ENCODE results near the gene GAPDH.
A peak's percentile ranks its signal among the peaks of the same experiment; 100 is the strongest.
"Not testable (repeated sequence)": the region's sequence is repeated elsewhere in the genome, so short reads cannot be mapped to it uniquely, and the experiment has no call there.

The GAPDH gene

GRCh38 chr12:6541371-6542165 lies 7.3 kb downstream of the GAPDH start:
- no peak for DNase-seq (ENCODE audit: extremely low read depth in 1 of 2, low read depth in 1 of 2)

DNA sequence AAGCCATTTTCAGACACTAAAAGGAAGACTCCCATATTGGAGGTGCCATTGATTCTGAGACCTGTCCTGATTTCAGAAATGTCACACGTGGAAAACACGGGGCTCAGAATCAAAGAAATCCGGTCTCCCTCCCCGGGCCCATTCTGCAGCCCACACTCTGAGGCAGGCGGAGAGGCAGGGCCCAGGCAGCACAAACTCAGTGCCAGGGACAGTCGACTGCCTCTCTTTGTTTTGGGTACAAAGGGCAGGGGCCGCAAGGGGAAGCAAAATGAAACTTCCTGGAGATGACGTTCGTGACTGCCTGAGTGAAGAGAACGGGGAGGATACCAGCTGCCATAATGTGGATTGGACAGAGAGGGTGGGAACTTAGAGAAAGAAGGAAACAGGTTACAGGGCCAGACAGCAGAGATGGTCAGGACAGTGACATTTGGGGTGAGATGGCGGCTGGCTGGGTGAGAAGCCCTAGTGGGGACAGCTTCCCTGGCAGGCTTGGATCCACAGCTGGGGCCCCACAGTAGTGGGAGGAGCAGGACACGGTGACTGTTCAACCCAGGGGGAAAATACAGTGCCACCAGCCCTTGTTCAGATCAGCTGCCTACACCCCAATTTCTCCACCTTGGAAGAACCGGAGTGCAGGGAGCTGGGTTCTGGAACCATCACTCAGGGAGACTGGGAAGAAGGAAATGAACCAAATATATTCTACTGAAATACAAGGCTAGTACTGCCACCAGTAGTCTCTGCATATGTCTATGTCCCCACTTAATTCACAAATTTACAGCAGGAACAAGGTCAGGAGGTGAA lies 8.1 kb downstream of the GAPDH start:
- DNase-seq (ENCODE audit: extremely low read depth in 1 of 2, low read depth in 1 of 2) = no peak

DNA sequence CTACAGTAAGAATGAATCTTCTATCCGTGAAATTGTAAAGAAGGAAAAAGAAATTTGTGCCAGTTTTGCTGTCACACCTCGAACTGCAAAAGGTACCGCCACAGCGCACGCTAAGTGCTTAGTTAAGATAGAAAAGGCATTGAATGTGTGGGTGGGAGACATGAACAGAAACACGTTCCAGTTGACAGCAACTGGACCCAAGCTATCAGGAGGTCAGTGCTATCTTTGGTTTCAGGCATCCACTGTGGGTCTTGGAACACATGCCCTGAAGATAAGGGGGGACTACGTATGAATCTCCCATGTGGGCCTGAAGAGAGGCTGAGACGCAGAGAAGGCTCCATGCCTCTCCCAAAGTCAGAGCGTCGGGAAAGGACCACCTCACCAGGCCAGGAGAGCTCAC lies 11.7 kb downstream of the GAPDH start:
- no peak for DNase-seq (ENCODE audit: extremely low read depth in 1 of 2, low read depth in 1 of 2)

DNA sequence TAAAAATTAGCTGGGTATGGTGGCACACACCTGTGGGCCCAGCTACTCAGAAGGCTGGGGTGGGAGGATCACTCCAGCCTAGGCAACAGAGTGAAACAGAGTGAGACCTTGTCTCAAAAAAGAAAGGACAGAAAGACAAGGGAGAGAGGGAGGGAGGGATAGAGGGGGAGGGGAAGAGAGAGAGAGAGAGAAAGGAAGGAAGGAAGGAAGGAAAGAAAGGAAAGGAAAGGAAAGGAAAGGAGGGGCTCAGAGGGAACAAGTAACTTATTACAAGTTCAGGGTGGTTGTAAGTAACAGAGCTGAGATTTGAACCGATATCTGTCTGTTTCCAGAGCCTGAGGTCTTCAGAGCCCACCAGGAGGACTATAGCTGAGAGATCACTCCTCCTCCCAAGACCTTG lies 13.2 kb downstream of the GAPDH start:
- no peak for DNase-seq (ENCODE audit: extremely low read depth in 1 of 2, low read depth in 1 of 2)

DNA sequence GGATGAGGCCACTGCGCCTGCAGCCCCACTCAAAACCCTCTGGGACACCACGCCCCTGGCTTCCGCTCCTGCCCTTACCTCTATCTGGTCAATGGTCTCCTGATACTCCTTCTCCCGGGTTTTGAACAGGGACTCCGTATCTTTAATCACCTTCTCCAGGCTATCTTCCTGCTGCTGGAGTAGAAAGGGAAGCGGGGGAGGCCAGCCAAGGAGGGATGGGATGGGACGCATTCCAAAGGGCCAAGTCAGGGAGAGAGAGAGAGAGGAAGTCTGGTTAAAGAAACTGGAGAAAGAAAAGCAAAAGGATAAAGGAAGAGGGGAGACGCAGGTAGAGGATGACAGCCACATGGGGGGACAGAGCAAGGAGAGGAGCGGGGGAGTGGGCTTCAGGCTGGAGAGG lies 13.7 kb downstream of the GAPDH start:
- no peak for DNase-seq (ENCODE audit: extremely low read depth in 1 of 2, low read depth in 1 of 2)

DNA sequence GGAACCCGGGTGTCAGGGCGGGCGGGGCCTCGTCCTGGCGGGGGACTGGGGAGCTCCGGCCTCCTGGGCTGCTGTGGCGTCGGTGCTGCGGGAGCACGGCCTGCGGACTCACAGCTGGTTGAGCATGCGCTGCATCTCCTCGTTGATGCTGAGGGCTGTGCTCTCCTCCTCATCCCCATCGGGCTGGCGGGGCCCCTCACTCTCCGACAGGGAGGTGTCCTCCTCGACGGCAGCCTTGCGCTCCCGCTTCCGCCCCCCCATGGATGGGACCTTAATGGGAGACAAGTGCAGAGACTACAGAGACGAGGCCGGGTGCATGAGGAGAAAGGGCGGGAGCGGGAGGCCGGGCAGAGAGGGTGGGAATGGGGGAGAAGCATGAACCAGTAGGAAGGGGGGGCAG lies 14.2 kb downstream of the GAPDH start:
- DNase-seq (ENCODE audit: extremely low read depth in 1 of 2, low read depth in 1 of 2) = no peak

- DNase-seq (ENCODE audit: extremely low read depth in 1 of 2, low read depth in 1 of 2) = no peak
Observed at GRCh38 chr12:6548966-6549683, 14.8 kb downstream of the GAPDH start.

GRCh38 chr12:6549684-6550151 lies 15.4 kb downstream of the GAPDH start:
- no peak for DNase-seq (ENCODE audit: extremely low read depth in 1 of 2, low read depth in 1 of 2)

- DNase-seq (ENCODE audit: extremely low read depth in 1 of 2, low read depth in 1 of 2) = no peak
Observed at GRCh38 chr12:6550294-6551062, 16.2 kb downstream of the GAPDH start.

- DNase-seq (ENCODE audit: extremely low read depth in 1 of 2, low read depth in 1 of 2) = no peak
Observed at GRCh38 chr12:6551063-6551461, 16.7 kb downstream of the GAPDH start.

- no peak for DNase-seq (ENCODE audit: extremely low read depth in 1 of 2, low read depth in 1 of 2)
Observed at GRCh38 chr12:6551496-6552139, 17.3 kb downstream of the GAPDH start.

DNA sequence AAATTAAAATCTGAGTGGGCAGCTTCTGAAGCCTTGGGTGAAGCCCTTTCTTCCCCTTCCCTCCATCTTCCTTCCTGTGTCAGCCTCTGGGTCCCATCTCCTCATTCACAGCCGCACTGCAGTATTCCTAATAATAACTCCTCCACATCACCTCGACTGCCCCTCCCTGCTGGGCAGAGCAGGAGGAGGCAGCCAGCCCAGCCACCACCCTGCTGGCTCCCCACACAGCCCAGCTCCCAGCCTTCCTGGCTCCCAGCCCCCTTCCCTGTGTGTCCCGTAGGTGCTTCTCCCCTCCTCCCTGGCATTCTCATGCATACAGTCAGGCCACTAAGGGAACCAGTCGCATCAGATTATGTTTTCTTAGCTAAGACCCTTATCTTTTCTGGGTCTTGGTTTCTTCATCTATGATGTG lies 17.8 kb downstream of the GAPDH start:
- DNase-seq (ENCODE audit: extremely low read depth in 1 of 2, low read depth in 1 of 2) = no peak

- no peak for DNase-seq (ENCODE audit: extremely low read depth in 1 of 2, low read depth in 1 of 2)
Observed at GRCh38 chr12:6553051-6553868, 18.9 kb downstream of the GAPDH start.

DNA sequence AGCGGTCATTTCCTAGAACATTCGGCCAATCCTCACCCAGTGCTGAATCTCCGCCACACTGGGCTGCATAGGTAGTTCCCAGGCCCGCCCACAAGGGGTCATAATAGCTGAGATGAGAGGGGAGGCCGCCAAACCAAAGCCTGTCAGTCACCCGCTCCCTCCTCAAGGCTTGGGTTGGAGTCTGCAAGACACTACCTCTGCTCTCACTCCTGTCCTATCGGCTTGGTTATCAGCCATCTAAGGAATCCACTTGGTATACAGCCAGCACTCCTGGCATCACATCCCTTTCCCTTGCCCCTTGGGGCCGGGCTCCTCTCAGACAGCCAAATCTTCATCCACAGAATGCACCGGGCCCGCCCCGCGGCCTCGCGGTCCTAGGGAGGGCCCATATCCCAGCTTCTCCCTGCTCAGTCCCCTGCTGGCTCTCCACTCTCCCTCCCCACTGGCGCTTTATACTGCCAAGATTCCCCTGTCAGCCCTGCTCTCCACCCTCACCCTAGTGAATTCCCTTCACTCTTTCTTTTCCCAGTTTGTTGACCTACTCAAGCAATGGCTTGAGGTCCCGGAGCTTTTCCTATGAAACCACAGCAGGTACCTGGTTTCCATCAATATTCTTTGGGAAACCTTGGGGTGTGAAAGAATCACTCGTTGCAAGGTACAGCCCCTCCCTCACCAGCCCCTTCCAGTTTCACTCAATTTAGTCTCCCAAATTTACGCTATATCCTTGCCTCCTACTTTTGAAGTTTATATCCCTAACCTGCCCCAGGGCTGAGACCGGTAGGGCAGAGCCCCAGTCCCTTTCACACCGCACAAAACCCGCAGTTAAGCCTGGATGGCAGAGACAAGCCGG lies 20.1 kb downstream of the GAPDH start:
- peak in 1 of 2 donors; percentile 54 for DNase-seq (ENCODE audit: extremely low read depth in 1 of 2, low read depth in 1 of 2)

- DNase-seq (ENCODE audit: extremely low read depth in 1 of 2, low read depth in 1 of 2) = no peak
Observed at GRCh38 chr12:6555018-6555691, 20.8 kb downstream of the GAPDH start.

DNA sequence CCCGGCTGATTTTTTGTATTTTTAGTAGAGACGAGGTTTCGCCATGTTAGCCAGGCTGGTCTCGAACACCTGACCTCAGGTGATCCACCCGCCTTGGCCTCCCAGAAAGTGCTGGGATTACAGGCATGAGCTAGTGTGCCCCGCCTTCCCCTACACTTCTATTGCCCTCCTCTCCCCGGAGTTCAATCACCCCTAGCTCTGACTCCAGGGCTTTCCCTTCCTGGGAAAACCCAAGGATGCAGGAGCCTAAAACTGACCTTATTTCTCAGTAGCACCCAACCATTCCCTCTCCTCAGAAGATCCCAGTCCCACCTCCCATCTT lies 22.1 kb downstream of the GAPDH start:
- not testable (repeated sequence) for DNase-seq (ENCODE audit: extremely low read depth in 1 of 2, low read depth in 1 of 2)

DNA sequence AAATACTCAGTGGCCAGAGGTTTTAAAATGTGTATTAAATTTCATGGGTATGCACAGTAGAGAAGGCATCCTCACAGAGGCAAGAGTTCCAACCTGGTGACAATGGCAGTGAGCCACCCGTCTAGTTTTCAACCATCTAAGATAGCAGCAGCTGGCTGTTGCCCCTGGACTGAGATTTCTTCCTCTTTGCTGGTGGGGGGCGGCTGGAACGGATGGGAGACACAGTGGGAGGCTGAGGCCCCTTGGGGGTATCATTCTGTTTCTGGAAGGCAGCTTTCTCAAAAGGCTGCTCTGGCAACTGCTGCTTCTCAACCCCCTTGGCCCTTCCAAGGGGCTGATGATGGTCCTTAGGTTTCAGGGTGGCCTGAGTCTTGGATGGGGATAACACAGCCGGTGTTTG lies 22.5 kb downstream of the GAPDH start:
- no peak for DNase-seq (ENCODE audit: extremely low read depth in 1 of 2, low read depth in 1 of 2)

All from activated CD8-positive, alpha-beta memory T cell treated with anti-CD3 and anti-CD28 coated beads for 1 hour (primary cell).